Muscle of leg (tissue), 11 donors: ENCODE results near the gene ETV5. TPM values are rescaled to one million over a fixed set of nuclear protein-coding genes. Genes with fewer than 3 reads are reported as not detected.

Source experiments
- DNase-seq: peaks from one replicate; pipeline ENCODE4 v3.0.0; 2013
- H3K27ac ChIP-seq: one replicate; pipeline ENCODE4 v1.5.1; 2013; ENCODE audit warnings: mild to moderate bottlenecking, low read length, control low read depth
- H3K27me3 ChIP-seq: one replicate; pipeline ENCODE4 v1.6.1; 2013; ENCODE audit warnings: low read length; ENCODE audit not compliant: control insufficient read depth, insufficient read depth
- H3K36me3 ChIP-seq: one replicate; pipeline ENCODE4 v1.6.1; 2013; ENCODE audit warnings: low read length; ENCODE audit not compliant: control insufficient read depth, insufficient read depth
- H3K4me1 ChIP-seq: one replicate; pipeline ENCODE4 v1.6.1; 2013; ENCODE audit warnings: low read length; ENCODE audit not compliant: control insufficient read depth, insufficient read depth
- H3K4me3 ChIP-seq: one replicate; pipeline ENCODE4 v1.5.1; 2013; ENCODE audit warnings: low read length, control low read depth
- H3K9me3 ChIP-seq: replicated peaks from 2 replicates; pipeline ENCODE4 v1.6.1; 2013; ENCODE audit warnings: low read depth, low read length; ENCODE audit not compliant: control insufficient read depth
- WGBS: methylation state at CpG from one replicate; pipeline ENCODE4 v1.1.5; 2013; ENCODE audit warnings: missing lambda C conversion rate; ENCODE audit not compliant: insufficient coverage; 5-methylcytosine and 5-hydroxymethylcytosine counted together
- polyA plus RNA-seq, 8 donors: library from polyadenylated mRNA; unstranded; fragments of 120-200 nt; gene quantifications; one replicate each; pipeline versions ENCODE4 v1.2.1 to v1.2.3, GENCODE V29; 2013; ENCODE audit warnings: inconsistent platforms in 1 of 8, low replicate concordance in 1 of 8; ENCODE audit not compliant: insufficient read length in 8 of 8, insufficient read depth in 1 of 8
- total RNA-seq: library from RNA; stranded (reverse); fragments of 120-200 nt; gene quantifications from one replicate; pipeline ENCODE4 v1.2.4, GENCODE V29; 2013

The ETV5 gene
- total and polyA plus RNA-seq, 9 donors = 25.6 to 34.5 (median 29.9) TPM

GRCh38 chr3:186073641-186074040, 35.2 kb downstream of the ETV5 start:
- peaks cover 9% of the 10 kb centered on the region for H3K4me1 ChIP-seq
- peak; percentile 13 for DNase-seq
- H3K27ac ChIP-seq = no peak overlapping the region
- H3K4me3 ChIP-seq = no peak overlapping the region
- peaks cover 15% of the 10 kb centered on the region for H3K36me3 ChIP-seq
- H3K27me3 ChIP-seq = no peaks in the 10 kb centered on the region
- peaks cover 2% of the 10 kb centered on the region for H3K9me3 ChIP-seq

DNA sequence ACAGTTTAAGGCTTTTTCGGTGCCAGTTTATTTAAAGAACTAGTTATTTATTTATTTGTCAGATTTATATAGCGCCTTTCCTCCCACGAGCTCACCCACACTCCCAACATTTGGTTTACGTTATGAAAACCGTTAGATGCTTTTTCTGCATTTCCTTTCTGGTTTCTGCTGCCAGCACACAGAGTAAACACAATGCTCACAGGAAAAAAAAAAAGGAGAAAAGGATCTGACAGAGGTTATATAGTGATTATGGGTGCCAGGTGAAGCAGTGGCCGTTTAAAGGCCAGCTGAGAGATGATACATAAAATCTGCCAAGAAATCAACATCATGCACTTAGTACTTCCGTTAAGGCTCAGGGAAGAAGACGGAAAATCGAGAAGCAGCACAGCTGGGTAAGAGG, 37.9 kb downstream of the ETV5 start:
- no peak overlapping the region for H3K27ac ChIP-seq
- peaks cover 5% of the 10 kb centered on the region for H3K36me3 ChIP-seq
- H3K27me3 ChIP-seq = no peaks in the 10 kb centered on the region
- peak; percentile 60 for DNase-seq
- peaks cover 9% of the 10 kb centered on the region for H3K4me1 ChIP-seq
- whole genome bisulfite sequencing = no CpG with 5 or more reads among the region's 9 CpGs
- H3K9me3 ChIP-seq = peaks cover 2% of the 10 kb centered on the region
- no peak overlapping the region for H3K4me3 ChIP-seq

GRCh38 chr3:186070550-186070949, 38.3 kb downstream of the ETV5 start:
- Histone ChIP-seq H3K4me3 (no peak overlapping the region), H3K4me1 (peaks cover 9% of the 10 kb centered on the region), H3K27me3 (no peaks in the 10 kb centered on the region), H3K27ac (no peak overlapping the region), H3K36me3 (peaks cover 8% of the 10 kb centered on the region), H3K9me3 (peaks cover 2% of the 10 kb centered on the region)
- peak; percentile 26 for DNase-seq
- no CpG with 5 or more reads among the region's 1 CpG for WGBS

DNA sequence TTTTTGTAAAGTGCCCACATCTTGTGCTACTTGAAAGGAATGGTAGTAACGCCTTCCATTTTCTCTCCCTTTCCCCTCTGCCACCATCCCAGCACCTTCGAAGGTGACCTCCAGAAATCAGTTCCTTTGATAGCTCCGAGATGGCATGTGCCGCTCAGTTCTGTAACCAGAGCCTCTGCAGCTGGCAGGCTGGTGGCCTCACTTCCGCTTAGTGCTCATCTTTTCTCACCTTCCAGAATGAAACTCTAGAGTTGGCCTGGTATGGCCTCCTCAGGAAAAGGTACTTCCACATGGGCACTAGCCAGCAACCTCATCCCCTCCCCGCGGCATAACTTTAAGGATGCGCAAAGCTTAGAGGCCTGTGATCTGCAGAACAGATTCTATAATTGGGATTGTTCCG, 38.8 kb downstream of the ETV5 start:
- DNase-seq = peak; percentile 26

DNA sequence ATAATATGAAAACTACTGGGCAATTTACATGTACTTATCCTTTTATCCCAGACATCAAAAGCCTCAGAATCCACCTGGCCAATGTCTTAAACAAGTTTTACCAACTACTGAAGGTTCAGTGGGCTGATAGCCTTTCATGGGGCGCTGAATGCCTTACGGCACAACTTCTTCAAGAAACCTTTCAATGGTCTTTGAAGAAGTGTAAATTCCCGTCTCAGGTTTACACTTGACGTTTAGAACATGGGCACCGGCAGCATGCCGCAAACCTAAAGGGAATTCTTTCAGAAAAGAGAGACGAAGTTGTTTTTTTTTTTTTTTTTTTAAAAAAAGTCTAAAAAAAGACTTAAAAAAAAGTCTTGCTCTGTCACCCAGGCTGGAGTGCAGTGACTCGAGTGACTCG, 39.7 kb downstream of the ETV5 start:
- Histone ChIP-seq H3K27ac (no peak overlapping the region), H3K4me3 (no peak overlapping the region), H3K36me3 (peaks cover 14% of the 10 kb centered on the region), H3K27me3 (no peaks in the 10 kb centered on the region), H3K4me1 (peaks cover 9% of the 10 kb centered on the region), H3K9me3 (no peaks in the 10 kb centered on the region)
- DNase-seq = no peak
- 94% methylated on average over 4 of the region's 9 CpGs for WGBS

More for the DNA sequence above, 38.8 kb downstream of the ETV5 start:
- Histone ChIP-seq H3K36me3 (peaks cover 8% of the 10 kb centered on the region), H3K27me3 (no peaks in the 10 kb centered on the region), H3K27ac (no peak overlapping the region), H3K4me3 (no peak overlapping the region), H3K4me1 (peaks cover 9% of the 10 kb centered on the region), H3K9me3 (peaks cover 2% of the 10 kb centered on the region)
- 94% methylated on average over 5 of the region's 9 CpGs for WGBS

- Histone ChIP-seq H3K4me1 (peaks cover 9% of the 10 kb centered on the region), H3K4me3 (no peak overlapping the region), H3K9me3 (no peaks in the 10 kb centered on the region), H3K36me3 (peaks cover 17% of the 10 kb centered on the region), H3K27ac (no peak overlapping the region), H3K27me3 (no peaks in the 10 kb centered on the region)
- DNase-seq = no peak
- no CpG with 5 or more reads among the region's 2 CpGs for WGBS
Observed at GRCh38 chr3:186068243-186068552, 40.7 kb downstream of the ETV5 start.

DNA sequence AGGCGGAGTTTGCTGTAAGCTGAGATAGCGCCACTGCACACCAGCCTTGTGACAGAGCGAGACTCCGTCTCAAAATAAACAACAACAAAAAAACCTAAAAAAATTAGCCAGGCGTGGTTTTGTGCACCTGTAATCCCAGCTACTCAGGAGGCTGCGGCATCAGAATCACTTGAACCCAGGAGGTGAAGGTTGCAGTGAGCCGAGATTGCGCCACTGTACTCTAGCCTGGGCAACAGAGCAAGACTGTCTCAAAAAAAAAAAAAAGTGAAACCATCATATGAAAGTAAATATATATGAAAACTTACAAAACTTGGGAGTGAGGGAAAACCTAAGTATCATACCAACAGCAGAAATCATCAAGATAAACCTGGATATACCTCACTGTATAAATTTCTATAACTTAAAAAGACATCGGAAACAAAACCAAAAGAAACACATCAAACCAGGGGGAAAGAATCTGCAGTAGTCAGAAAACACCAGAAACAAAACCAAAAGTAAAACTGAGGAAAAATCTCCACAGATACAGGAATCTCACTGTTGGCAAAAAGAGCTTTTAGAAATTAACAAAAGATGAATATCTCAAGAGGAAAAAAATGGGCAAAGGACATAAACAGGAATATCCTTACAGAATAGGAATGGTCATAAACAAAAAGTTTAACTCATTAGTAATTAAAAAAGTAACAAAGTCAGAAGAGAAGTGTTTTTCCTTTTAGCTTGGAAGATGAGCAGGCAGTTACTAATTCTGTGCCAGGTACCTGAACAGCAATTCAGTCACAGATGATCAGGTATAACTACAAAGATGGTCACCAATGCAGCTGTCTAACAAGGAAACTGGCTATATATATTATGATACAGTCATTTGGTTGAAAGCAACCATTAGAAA, 41.3 kb downstream of the ETV5 start:
- Histone ChIP-seq H3K27me3 (no peaks in the 10 kb centered on the region), H3K9me3 (no peaks in the 10 kb centered on the region), H3K36me3 (peaks cover 15% of the 10 kb centered on the region), H3K27ac (no peak overlapping the region), H3K4me1 (peaks cover 9% of the 10 kb centered on the region), H3K4me3 (no peak overlapping the region)
- no CpG with 5 or more reads among the region's 9 CpGs for WGBS
- no peak for DNase-seq

- Histone ChIP-seq H3K4me3 (no peak overlapping the region), H3K27me3 (no peaks in the 10 kb centered on the region), H3K36me3 (peaks cover 37% of the 10 kb centered on the region), H3K9me3 (no peaks in the 10 kb centered on the region), H3K4me1 (peaks cover 2% of the 10 kb centered on the region), H3K27ac (no peak overlapping the region)
- WGBS = no CpG with 5 or more reads among the region's 3 CpGs
- DNase-seq = no peak
Observed at GRCh38 chr3:186060222-186060621, 48.7 kb downstream of the ETV5 start.

DNA sequence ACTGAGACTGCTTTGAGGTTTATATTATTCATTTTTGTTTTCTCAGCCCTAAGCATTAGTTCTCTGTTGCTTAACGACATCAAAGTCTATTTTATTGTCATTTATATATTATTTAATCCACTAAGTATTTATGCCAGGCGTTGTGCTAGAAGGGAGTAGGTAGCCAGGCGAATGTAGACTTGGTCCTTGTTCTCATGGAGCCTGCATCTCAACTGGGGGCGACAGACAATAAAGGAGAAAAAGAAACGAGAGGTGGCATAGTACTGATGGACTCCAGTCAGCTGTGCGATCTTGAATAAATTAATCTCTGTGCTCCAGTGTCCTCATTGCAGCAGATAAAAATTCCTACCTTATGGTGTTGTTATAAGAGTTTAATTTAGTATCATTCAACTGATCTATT, 49.7 kb downstream of the ETV5 start:
- no peaks in the 10 kb centered on the region for H3K27me3 ChIP-seq
- H3K4me3 ChIP-seq = no peak overlapping the region
- peaks cover 36% of the 10 kb centered on the region for H3K36me3 ChIP-seq
- no peak for DNase-seq
- H3K9me3 ChIP-seq = no peaks in the 10 kb centered on the region
- whole genome bisulfite sequencing = 100% methylated on average over 2 of the region's 6 CpGs
- no peak overlapping the region for H3K27ac ChIP-seq
- peaks cover 12% of the 10 kb centered on the region for H3K4me1 ChIP-seq

DNA sequence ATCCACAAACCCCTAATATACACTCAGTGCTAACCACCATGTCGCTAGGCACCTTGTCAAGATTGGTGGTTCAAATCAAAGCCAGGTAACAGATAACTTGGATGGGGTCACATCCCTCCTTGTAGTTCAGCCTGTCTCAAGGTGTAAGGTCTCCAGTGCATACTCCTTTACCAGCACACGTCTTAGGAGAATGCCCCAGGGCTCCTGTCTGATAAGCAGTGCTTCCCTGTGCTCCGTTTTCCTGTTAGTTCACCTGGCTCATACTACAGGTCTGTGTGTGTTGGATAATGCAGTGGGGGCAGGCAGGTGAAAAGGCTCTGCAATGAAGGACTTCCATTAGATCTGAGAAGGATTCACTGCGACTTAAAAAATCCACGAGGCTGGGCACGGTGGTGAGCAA, 50.7 kb downstream of the ETV5 start:
- Histone ChIP-seq H3K36me3 (peaks cover 34% of the 10 kb centered on the region), H3K27me3 (no peaks in the 10 kb centered on the region), H3K27ac (no peak overlapping the region), H3K4me1 (peaks cover 20% of the 10 kb centered on the region), H3K4me3 (no peak overlapping the region), H3K9me3 (no peaks in the 10 kb centered on the region)
- no peak for DNase-seq
- WGBS = 92% methylated on average over 4 of the region's 6 CpGs

DNA sequence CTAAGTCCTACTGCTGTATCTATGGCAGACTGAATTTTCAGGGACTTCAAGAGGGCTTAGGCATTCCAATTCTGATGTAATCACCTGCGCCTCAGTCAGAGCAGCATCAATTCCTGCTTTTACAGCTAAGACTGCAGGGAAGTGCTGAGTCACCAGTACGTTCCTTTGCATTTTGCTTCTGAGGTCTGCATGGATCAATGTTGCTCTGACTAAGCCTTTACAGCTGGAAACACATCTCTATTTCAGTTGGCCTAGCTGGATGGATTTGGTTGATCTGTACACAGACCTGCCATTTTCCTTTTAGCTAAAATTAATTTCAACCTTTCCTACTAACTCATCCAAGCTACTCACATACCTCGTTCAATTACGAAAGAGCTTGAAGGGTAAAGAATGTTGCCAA, 51.3 kb downstream of the ETV5 start:
- H3K27me3 ChIP-seq = no peaks in the 10 kb centered on the region
- H3K36me3 ChIP-seq = peaks cover 33% of the 10 kb centered on the region
- DNase-seq = no peak
- peaks cover 21% of the 10 kb centered on the region for H3K4me1 ChIP-seq
- no peak overlapping the region for H3K27ac ChIP-seq
- WGBS = 73% methylated on average over 2 of the region's 4 CpGs
- H3K9me3 ChIP-seq = no peaks in the 10 kb centered on the region
- H3K4me3 ChIP-seq = no peak overlapping the region
